Stimulated activated naive CD8-positive, alpha-beta T cell treated with anti-CD3 and anti-CD28 coated beads, Interleukin-15, Interleukin-2, amounts not matched to agents 100 U/mL and 50 U/mL, for 24 hours (primary cell): ENCODE measurements around the gene PAQR4.

Source experiments
- ATAC-seq: fragments of 150-1000 bp; cut with Tn5 transposase; one replicate; pipeline ENCODE4 v1.10.0; 2021
- DNase-seq: peaks from one replicate; pipeline ENCODE4 v3.0.0; 2021

Gene PAQR4

GRCh38 chr16:3022208-3022683 lies 53.1 kb downstream of the PAQR4 start:
- DNase-seq (peak; percentile 93), ATAC-seq (peak; percentile 34)

- ATAC-seq (no peak), DNase-seq (peak; percentile 23)
These were observed 53.7 kb downstream of the PAQR4 start for GRCh38 chr16:3022684-3023414.
